GM18909 (cell line): Measurements from ENCODE around the gene RNF31.

Experiments
- ATAC-seq: cut with Tn5 transposase; IDR thresholded peaks from one replicate; pipeline ENCODE4 v1.9.1; 2021; ENCODE audit warnings: mild to moderate bottlenecking; ENCODE audit not compliant: unreplicated experiment, poor library complexity

RNF31 gene

GRCh38 chr14:24116128-24116814 is 31.0 kb upstream of the RNF31 start:
- ATAC-seq = no peak

- ATAC-seq = no peak
Measured at GRCh38 chr14:24117179-24117578, 30.1 kb upstream of the RNF31 start.

- ATAC-seq = no peak
Measured at GRCh38 chr14:24119691-24120090, 27.6 kb upstream of the RNF31 start.

GRCh38 chr14:24121210-24121609 is 26.1 kb upstream of the RNF31 start:
- ATAC-seq = no peak

- no peak for ATAC-seq
Measured at GRCh38 chr14:24122416-24122815, 24.9 kb upstream of the RNF31 start.

- no peak for ATAC-seq
Measured at GRCh38 chr14:24122898-24123297, 24.4 kb upstream of the RNF31 start.

- ATAC-seq = peak; percentile 53
Measured at GRCh38 chr14:24123424-24124417, 23.6 kb upstream of the RNF31 start.

- ATAC-seq = no peak
Measured at GRCh38 chr14:24126939-24127338, 20.4 kb upstream of the RNF31 start.

- no peak for ATAC-seq
Measured at GRCh38 chr14:24127673-24128072, 19.6 kb upstream of the RNF31 start.

- ATAC-seq = no peak
Measured at GRCh38 chr14:24129410-24129998, 17.8 kb upstream of the RNF31 start.

GRCh38 chr14:24130380-24130716 is 16.9 kb upstream of the RNF31 start, which contains the start of gene FITM1:
TSS of gene FITM1 (plus strand) at chr14:24130659. CDS start at chr14:24131564, 905 bp downstream.
- no peak for ATAC-seq

- ATAC-seq = no peak
Measured at GRCh38 chr14:24130717-24131548, 16.4 kb upstream of the RNF31 start.

GRCh38 chr14:24131549-24131966 is 15.7 kb upstream of the RNF31 start:
- no peak for ATAC-seq

GRCh38 chr14:24132061-24132685 is 15.1 kb upstream of the RNF31 start:
- ATAC-seq = no peak

GRCh38 chr14:24132976-24133375 is 14.3 kb upstream of the RNF31 start:
- no peak for ATAC-seq

GRCh38 chr14:24133735-24134134 is 13.6 kb upstream of the RNF31 start:
- ATAC-seq = no peak

- ATAC-seq = peak; percentile 14
Measured at GRCh38 chr14:24135584-24135833, 11.8 kb upstream of the RNF31 start.

- peak; percentile 87 for ATAC-seq
Measured at GRCh38 chr14:24135834-24136683, 11.2 kb upstream of the RNF31 start, which contains the start of gene PSME1. TSS of gene PSME1 (plus strand) at chr14:24136194. CDS start at chr14:24136263, 69 bp downstream.
